Cardiac muscle cell (in vitro differentiated cells and primary cell): Measurements from ENCODE around the gene INO80E. TPM values are rescaled to one million over a fixed set of nuclear protein-coding genes. Genes with fewer than 3 reads are reported as not detected.

Experiments used
- DNase-seq, 2 donors: peaks; one replicate each; pipeline versions ENCODE4 v3.0.0 to v3.0.0-alpha.2; 2010 to 2017; ENCODE audit warnings: low read depth in 1 of 2, low spot score in 1 of 2
- H3K27ac ChIP-seq: fragments of 200-600 bp; sonication (generic); 2 replicates; pipeline ENCODE4 v1.5.1; 2016
- H3K27me3 ChIP-seq: fragments of 200-600 bp; sonication (generic); 2 replicates; pipeline ENCODE4 v1.6.0; 2016; ENCODE audit warnings: control low read depth
- H3K36me3 ChIP-seq: fragments of 200-600 bp; sonication (generic); 2 replicates; pipeline ENCODE4 v1.5.1; 2016; ENCODE audit warnings: control low read depth
- H3K4me1 ChIP-seq: fragments of 200-600 bp; sonication (generic); 2 replicates; pipeline ENCODE4 v1.8.1; 2017; ENCODE audit warnings: low read depth, mild to moderate bottlenecking, mixed run types
- H3K4me3 ChIP-seq: fragments of 200-600 bp; sonication (generic); 2 replicates; pipeline ENCODE4 v1.5.1; 2016; ENCODE audit warnings: mild to moderate bottlenecking
- H3K9me3 ChIP-seq: fragments of 200-600 bp; sonication (generic); 2 replicates; pipeline ENCODE4 v1.5.1; 2017; ENCODE audit warnings: low read depth, mild to moderate bottlenecking, control low read depth
- CTCF ChIP-seq: IDR thresholded peaks from 2 replicates; pipeline ENCODE4 v1.5.1; 2012; ENCODE audit warnings: low read depth, mild to moderate bottlenecking, low read length
- polyA plus RNA-seq: library from polyadenylated mRNA; unstranded; fragments of >200 nt; fragmentation: Nextera tagmentation; extraction: Ambion mirVana; gene quantifications from 2 replicates; pipeline ENCODE4 v1.2.1, GENCODE V29; 2016
- total RNA-seq: library from RNA; depleted of rRNA; stranded (reverse); fragments of >200 nt; gene quantifications from 2 replicates; pipeline ENCODE4 v1.2.3, GENCODE V29; 2016

INO80E gene
- total and polyA plus RNA-seq, 2 experiments from 2014 or later, result 19.0 to 167 TPM

GRCh38 chr16:30041841-30042240 is 45.8 kb downstream of the INO80E start:
- peaks cover 12% of the 10 kb centered on the region for H3K27me3 ChIP-seq
- no peak overlapping the region for H3K27ac ChIP-seq
- no peaks in the 10 kb centered on the region for H3K36me3 ChIP-seq
- no peaks in the 10 kb centered on the region for H3K4me1 ChIP-seq
- H3K4me3 ChIP-seq, result no peak overlapping the region
- H3K9me3 ChIP-seq, result no peaks in the 10 kb centered on the region
- peak; percentile 39 to 69 for DNase-seq
- peak; percentile 37 for TF ChIP-seq CTCF

GRCh38 chr16:30046178-30046577 is 50.1 kb downstream of the INO80E start:
- DNase-seq, result no peak
- Histone ChIP-seq H3K4me1 (no peaks in the 10 kb centered on the region), H3K27ac (no peak overlapping the region), H3K36me3 (no peaks in the 10 kb centered on the region), H3K9me3 (no peaks in the 10 kb centered on the region), H3K27me3 (no peaks in the 10 kb centered on the region), H3K4me3 (no peak overlapping the region)
- TF ChIP-seq CTCF, result no peak

GRCh38 chr16:30046588-30046987 is 50.5 kb downstream of the INO80E start:
- no peak for TF ChIP-seq CTCF
- Histone ChIP-seq H3K27me3 (no peaks in the 10 kb centered on the region), H3K27ac (no peak overlapping the region), H3K36me3 (no peaks in the 10 kb centered on the region), H3K9me3 (no peaks in the 10 kb centered on the region), H3K4me3 (no peak overlapping the region), H3K4me1 (no peaks in the 10 kb centered on the region)
- DNase-seq, result no peak

GRCh38 chr16:30049871-30050270 is 53.8 kb downstream of the INO80E start:
- H3K27ac ChIP-seq, result no peak overlapping the region
- H3K4me3 ChIP-seq, result no peak overlapping the region
- H3K27me3 ChIP-seq, result no peaks in the 10 kb centered on the region
- no peaks in the 10 kb centered on the region for H3K36me3 ChIP-seq
- peaks cover 4% of the 10 kb centered on the region for H3K4me1 ChIP-seq
- no peak for DNase-seq
- H3K9me3 ChIP-seq, result no peaks in the 10 kb centered on the region
- no peak for TF ChIP-seq CTCF

GRCh38 chr16:30051518-30051917 is 55.5 kb downstream of the INO80E start:
- Histone ChIP-seq H3K36me3 (no peaks in the 10 kb centered on the region), H3K27me3 (no peaks in the 10 kb centered on the region), H3K4me1 (peaks cover 4% of the 10 kb centered on the region), H3K9me3 (no peaks in the 10 kb centered on the region), H3K4me3 (no peak overlapping the region), H3K27ac (no peak overlapping the region)
- DNase-seq, result peak in 1 of 2 donors; percentile 60
- no peak for TF ChIP-seq CTCF
